ENCODE data around the gene NCOA5.

- no peak for TF ChIP-seq POLR2A (IDR thresholded peaks at IDR 0.05)
- TF ChIP-seq, protein P1, sequence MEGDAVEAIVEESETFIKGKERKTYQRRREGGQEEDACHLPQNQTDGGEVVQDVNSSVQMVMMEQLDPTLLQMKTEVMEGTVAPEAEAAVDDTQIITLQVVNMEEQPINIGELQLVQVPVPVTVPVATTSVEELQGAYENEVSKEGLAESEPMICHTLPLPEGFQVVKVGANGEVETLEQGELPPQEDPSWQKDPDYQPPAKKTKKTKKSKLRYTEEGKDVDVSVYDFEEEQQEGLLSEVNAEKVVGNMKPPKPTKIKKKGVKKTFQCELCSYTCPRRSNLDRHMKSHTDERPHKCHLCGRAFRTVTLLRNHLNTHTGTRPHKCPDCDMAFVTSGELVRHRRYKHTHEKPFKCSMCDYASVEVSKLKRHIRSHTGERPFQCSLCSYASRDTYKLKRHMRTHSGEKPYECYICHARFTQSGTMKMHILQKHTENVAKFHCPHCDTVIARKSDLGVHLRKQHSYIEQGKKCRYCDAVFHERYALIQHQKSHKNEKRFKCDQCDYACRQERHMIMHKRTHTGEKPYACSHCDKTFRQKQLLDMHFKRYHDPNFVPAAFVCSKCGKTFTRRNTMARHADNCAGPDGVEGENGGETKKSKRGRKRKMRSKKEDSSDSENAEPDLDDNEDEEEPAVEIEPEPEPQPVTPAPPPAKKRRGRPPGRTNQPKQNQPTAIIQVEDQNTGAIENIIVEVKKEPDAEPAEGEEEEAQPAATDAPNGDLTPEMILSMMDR (IDR thresholded peaks at IDR 0.05), result no peak
Observed at GRCh38 chr20:46020555-46020954, 69.2 kb downstream of the NCOA5 start.

Data from body of pancreas (tissue), 4 donors.